Measurements from ENCODE around the gene PAN3.

PAN3 gene

GRCh38 chr13:28128030-28128429 is 10.3 kb upstream of the PAN3 start:
- H3K4me3 ChIP-seq (ENCODE audit: low read depth in 1 of 2, low read length in 1 of 2): no peak overlapping the region
- H3K9me3 ChIP-seq: no peaks in the 10 kb centered on the region
- no peaks in the 10 kb centered on the region for H3K27me3 ChIP-seq
- no peak for TF ChIP-seq CTCF (IDR thresholded peaks at IDR 0.05)
- H3K27ac ChIP-seq: no peak overlapping the region
- H3K36me3 ChIP-seq: no peaks in the 10 kb centered on the region
- H3K4me1 ChIP-seq (ENCODE audit: control insufficient read depth in 1 of 2, insufficient read depth in 1 of 2, low read depth in 1 of 2, low read length in 1 of 2): no peaks in the 10 kb centered on the region

- TF ChIP-seq CTCF (IDR thresholded peaks at IDR 0.05): no peak
- Histone ChIP-seq H3K36me3 (no peaks in the 10 kb centered on the region), H3K4me3 (ENCODE audit: low read depth in 1 of 2, low read length in 1 of 2) (no peak overlapping the region), H3K9me3 (no peaks in the 10 kb centered on the region), H3K27me3 (no peaks in the 10 kb centered on the region), H3K4me1 (ENCODE audit: control insufficient read depth in 1 of 2, insufficient read depth in 1 of 2, low read depth in 1 of 2, low read length in 1 of 2) (no peaks in the 10 kb centered on the region), H3K27ac (no peak overlapping the region)
Observed at GRCh38 chr13:28128926-28129325, 9.4 kb upstream of the PAN3 start.

GRCh38 chr13:28129911-28130693 is 8.2 kb upstream of the PAN3 start:
- Histone ChIP-seq H3K4me1 (ENCODE audit: control insufficient read depth in 1 of 2, insufficient read depth in 1 of 2, low read depth in 1 of 2, low read length in 1 of 2) (no peaks in the 10 kb centered on the region), H3K27ac (no peak overlapping the region), H3K27me3 (no peaks in the 10 kb centered on the region), H3K9me3 (no peaks in the 10 kb centered on the region), H3K36me3 (no peaks in the 10 kb centered on the region), H3K4me3 (ENCODE audit: low read depth in 1 of 2, low read length in 1 of 2) (no peak overlapping the region)
- TF ChIP-seq CTCF (IDR thresholded peaks at IDR 0.05): no peak

- H3K4me1 ChIP-seq (ENCODE audit: control insufficient read depth in 1 of 2, insufficient read depth in 1 of 2, low read depth in 1 of 2, low read length in 1 of 2): peaks cover under 1 to 4% of the 10 kb centered on the region in 2 experiments
- no peak overlapping the region for H3K4me3 ChIP-seq (ENCODE audit: low read depth in 1 of 2, low read length in 1 of 2)
- no peaks in the 10 kb centered on the region for H3K27me3 ChIP-seq
- H3K9me3 ChIP-seq: no peaks in the 10 kb centered on the region
- no peak overlapping the region for H3K27ac ChIP-seq
- H3K36me3 ChIP-seq: no peaks in the 10 kb centered on the region
- TF ChIP-seq CTCF (IDR thresholded peaks at IDR 0.05): no peak
Observed at GRCh38 chr13:28131646-28132045, 6.7 kb upstream of the PAN3 start.

GRCh38 chr13:28136916-28137315 is 1.4 kb upstream of the PAN3 start:
- peak overlapping the region; percentile 98 for H3K27ac ChIP-seq
- no peaks in the 10 kb centered on the region for H3K36me3 ChIP-seq
- no peaks in the 10 kb centered on the region for H3K27me3 ChIP-seq
- no peaks in the 10 kb centered on the region for H3K9me3 ChIP-seq
- H3K4me3 ChIP-seq (ENCODE audit: low read depth in 1 of 2, low read length in 1 of 2): peak overlapping the region; percentile 88 to 92
- peaks cover 34 to 39% of the 10 kb centered on the region in 2 experiments for H3K4me1 ChIP-seq (ENCODE audit: control insufficient read depth in 1 of 2, insufficient read depth in 1 of 2, low read depth in 1 of 2, low read length in 1 of 2)
- TF ChIP-seq CTCF (IDR thresholded peaks at IDR 0.05): no peak
